Measurements from ENCODE around the gene CTNNA3.

Gene CTNNA3

DNA sequence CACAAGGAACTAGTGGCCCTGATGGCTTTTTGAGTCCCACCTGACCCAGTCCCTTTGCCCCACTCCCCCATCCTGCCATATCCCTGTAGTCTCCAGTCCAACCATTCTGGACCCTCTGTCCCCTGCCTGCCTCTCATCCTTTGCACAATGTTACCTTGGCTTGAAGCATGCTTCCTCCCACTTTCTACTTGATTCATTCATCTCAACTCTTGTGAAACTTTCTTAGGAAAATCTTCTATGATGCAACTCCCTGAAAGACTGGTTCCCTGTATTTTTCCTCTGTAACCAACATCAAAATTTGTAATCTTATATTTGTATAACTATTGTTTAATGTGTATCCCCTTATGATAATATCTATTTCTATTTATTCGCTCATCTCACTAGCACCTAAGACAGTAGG, 618.6 kb downstream of the CTNNA3 start:
- Histone ChIP-seq H3K9me2 (replicated peaks; ENCODE audit: control insufficient read depth, low read length) (no peaks in the 10 kb centered on the region), H3K9me3 (ENCODE audit: control insufficient read depth, insufficient read depth, low read length) (no peaks in the 10 kb centered on the region), H3K4me2 (ENCODE audit: low read length) (no peak overlapping the region), H3K27me3 (ENCODE audit: control insufficient read depth, low read length) (no peaks in the 10 kb centered on the region), H3F3A (ENCODE audit: control insufficient read depth, insufficient read depth) (no peaks in the 10 kb centered on the region), H3K36me3 (ENCODE audit: control insufficient read depth, low read length) (no peaks in the 10 kb centered on the region), H3K27ac (ENCODE audit: low read depth, low read length) (no peak overlapping the region), H4K20me1 (ENCODE audit: control insufficient read depth, insufficient read depth, low read depth, low read length) (no peaks in the 10 kb centered on the region), H3K4me3 (ENCODE audit: low read length) (no peak overlapping the region), H3K79me2 (ENCODE audit: control insufficient read depth, low read length) (no peaks in the 10 kb centered on the region), H3K4me1 (ENCODE audit: control insufficient read depth, low read length) (no peaks in the 10 kb centered on the region)
- TF ChIP-seq, protein P1, sequence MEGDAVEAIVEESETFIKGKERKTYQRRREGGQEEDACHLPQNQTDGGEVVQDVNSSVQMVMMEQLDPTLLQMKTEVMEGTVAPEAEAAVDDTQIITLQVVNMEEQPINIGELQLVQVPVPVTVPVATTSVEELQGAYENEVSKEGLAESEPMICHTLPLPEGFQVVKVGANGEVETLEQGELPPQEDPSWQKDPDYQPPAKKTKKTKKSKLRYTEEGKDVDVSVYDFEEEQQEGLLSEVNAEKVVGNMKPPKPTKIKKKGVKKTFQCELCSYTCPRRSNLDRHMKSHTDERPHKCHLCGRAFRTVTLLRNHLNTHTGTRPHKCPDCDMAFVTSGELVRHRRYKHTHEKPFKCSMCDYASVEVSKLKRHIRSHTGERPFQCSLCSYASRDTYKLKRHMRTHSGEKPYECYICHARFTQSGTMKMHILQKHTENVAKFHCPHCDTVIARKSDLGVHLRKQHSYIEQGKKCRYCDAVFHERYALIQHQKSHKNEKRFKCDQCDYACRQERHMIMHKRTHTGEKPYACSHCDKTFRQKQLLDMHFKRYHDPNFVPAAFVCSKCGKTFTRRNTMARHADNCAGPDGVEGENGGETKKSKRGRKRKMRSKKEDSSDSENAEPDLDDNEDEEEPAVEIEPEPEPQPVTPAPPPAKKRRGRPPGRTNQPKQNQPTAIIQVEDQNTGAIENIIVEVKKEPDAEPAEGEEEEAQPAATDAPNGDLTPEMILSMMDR (IDR thresholded peaks at IDR 0.05; ENCODE audit: low read depth, low read length, poor library complexity, severe bottlenecking), result no peak
- no peak for TF ChIP-seq EZH2phosphoT487 (IDR thresholded peaks at IDR 0.05; ENCODE audit: borderline replicate concordance, low read length)

DNA sequence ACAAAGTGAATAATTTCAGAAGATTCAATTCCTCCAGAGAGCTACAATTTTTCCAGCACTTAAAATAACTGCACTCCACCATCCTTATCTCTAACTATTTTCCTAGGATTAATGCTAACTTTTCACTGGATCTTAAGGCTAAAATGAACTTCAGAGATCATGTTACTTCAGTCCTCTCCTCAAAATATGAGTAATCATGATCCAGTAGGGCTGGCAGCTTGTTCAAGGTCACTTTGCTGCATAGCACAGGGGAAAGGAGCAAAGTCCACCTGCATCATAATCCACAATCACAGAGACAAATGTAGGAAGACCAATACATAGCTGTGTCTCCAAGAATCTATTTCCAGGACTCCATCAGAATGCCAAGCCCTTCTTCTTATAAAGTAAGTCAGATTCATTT, 619.9 kb downstream of the CTNNA3 start:
- Histone ChIP-seq H3K27me3 (ENCODE audit: control insufficient read depth, low read length) (no peaks in the 10 kb centered on the region), H3K4me3 (ENCODE audit: low read length) (no peak overlapping the region), H3K9me2 (replicated peaks; ENCODE audit: control insufficient read depth, low read length) (no peaks in the 10 kb centered on the region), H3K27ac (ENCODE audit: low read depth, low read length) (no peak overlapping the region), H3K36me3 (ENCODE audit: control insufficient read depth, low read length) (no peaks in the 10 kb centered on the region), H3K4me1 (ENCODE audit: control insufficient read depth, low read length) (no peaks in the 10 kb centered on the region), H3F3A (ENCODE audit: control insufficient read depth, insufficient read depth) (no peaks in the 10 kb centered on the region), H4K20me1 (ENCODE audit: control insufficient read depth, insufficient read depth, low read depth, low read length) (no peaks in the 10 kb centered on the region), H3K9me3 (ENCODE audit: control insufficient read depth, insufficient read depth, low read length) (no peaks in the 10 kb centered on the region), H3K79me2 (ENCODE audit: control insufficient read depth, low read length) (no peaks in the 10 kb centered on the region), H3K4me2 (ENCODE audit: low read length) (no peak overlapping the region)
- TF ChIP-seq, protein P1 (IDR thresholded peaks at IDR 0.05; ENCODE audit: low read depth, low read length, poor library complexity, severe bottlenecking), result no peak
- no peak for TF ChIP-seq EZH2phosphoT487 (IDR thresholded peaks at IDR 0.05; ENCODE audit: borderline replicate concordance, low read length)

DNA sequence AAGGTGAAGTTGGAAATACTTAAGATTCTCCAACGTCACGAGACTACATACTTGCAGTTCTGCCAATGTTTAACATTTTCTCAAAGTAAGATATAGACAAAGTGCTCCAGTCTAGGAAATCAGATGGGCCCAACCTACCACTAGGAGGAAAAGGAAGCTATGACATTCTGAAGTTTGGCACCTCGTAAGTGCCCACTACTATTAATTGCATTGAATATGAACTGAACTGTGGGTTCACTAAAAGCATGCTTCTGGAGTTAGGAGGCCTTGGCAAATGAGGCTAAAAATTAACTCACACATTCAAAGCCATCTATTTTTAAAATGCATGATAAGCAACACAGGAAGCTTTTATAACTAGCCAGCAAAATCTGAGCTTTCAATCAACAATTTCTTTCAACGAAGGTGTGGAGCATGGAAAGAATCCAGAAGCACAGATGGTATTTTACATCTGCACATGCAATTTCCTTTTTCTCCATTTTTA, 620.5 kb downstream of the CTNNA3 start:
- Histone ChIP-seq H3F3A (ENCODE audit: control insufficient read depth, insufficient read depth) (no peaks in the 10 kb centered on the region), H3K4me2 (ENCODE audit: low read length) (no peak overlapping the region), H3K9me3 (ENCODE audit: control insufficient read depth, insufficient read depth, low read length) (no peaks in the 10 kb centered on the region), H4K20me1 (ENCODE audit: control insufficient read depth, insufficient read depth, low read depth, low read length) (no peaks in the 10 kb centered on the region), H3K9me2 (replicated peaks; ENCODE audit: control insufficient read depth, low read length) (no peaks in the 10 kb centered on the region), H3K79me2 (ENCODE audit: control insufficient read depth, low read length) (no peaks in the 10 kb centered on the region), H3K27ac (ENCODE audit: low read depth, low read length) (no peak overlapping the region), H3K27me3 (ENCODE audit: control insufficient read depth, low read length) (no peaks in the 10 kb centered on the region), H3K4me3 (ENCODE audit: low read length) (no peak overlapping the region), H3K36me3 (ENCODE audit: control insufficient read depth, low read length) (no peaks in the 10 kb centered on the region), H3K4me1 (ENCODE audit: control insufficient read depth, low read length) (no peaks in the 10 kb centered on the region)
- TF ChIP-seq, protein P1 (IDR thresholded peaks at IDR 0.05; ENCODE audit: low read depth, low read length, poor library complexity, severe bottlenecking), result no peak
- TF ChIP-seq EZH2phosphoT487 (IDR thresholded peaks at IDR 0.05; ENCODE audit: borderline replicate concordance, low read length), result no peak

Data from DOHH2 (cell line).